NCI-H1105 (cell line): ENCODE data around the gene VPS29.
A peak's percentile ranks its signal among the peaks of the same experiment; 100 is the strongest.
"Not testable (repeated sequence)": the region's sequence is repeated elsewhere in the genome, so short reads cannot be mapped to it uniquely, and the experiment has no call there.

ENCODE experiments used
- DNase-seq: peaks from one replicate; lab custom pipeline; 2025; lab: John Stamatoyannopoulos, UW

VPS29 gene

GRCh38 chr12:110501752-110502738 lies at the start of gene VPS29, which contains the start of gene RAD9B:
Gene VPS29, minus strand, starts transcription at chr12:110502111. Its CDS starts 60 bp downstream, at chr12:110502051.
Gene RAD9B, plus strand, starts transcription at chr12:110502331. Its CDS starts 7 bp downstream, at chr12:110502338.
- peak; percentile 98 for DNase-seq

DNA sequence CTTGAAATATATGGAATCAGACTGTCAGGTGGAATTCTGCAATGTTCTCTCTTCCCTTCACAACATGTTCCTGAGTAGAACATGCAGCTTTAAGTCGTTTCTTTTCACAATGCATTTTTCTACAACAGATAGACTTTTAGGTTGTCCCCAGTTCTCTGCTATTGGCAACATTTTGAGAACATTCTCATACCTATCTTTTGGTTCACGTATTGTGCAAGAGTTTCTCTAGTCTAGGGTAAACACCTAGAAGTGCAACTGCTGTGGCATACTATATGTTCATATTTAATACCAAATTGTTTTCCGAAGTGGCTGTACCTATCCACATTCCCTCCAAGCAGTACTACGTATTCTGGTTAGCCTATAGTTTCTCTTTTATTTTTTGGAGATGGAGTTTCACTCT lies 49.1 kb upstream of the VPS29 start:
- DNase-seq, result no peak

DNA sequence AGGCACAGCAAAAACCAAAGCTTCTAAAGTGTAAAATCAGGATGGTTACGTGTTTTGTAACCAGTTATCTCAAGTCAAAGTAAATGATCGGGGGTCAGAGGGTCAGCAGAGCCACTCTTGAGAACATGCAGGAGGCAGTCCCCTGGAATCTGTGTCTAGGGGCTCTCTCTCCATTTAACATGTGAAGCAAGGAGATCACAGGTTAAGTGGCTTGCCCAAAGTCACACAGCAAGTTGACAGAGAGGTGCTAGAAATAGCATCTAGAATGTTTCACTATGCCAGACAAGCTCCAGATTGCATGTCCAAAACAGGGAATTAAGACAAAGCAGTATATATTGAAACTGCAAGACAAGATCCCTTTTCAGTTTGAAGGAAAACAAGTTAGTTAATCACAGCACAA lies 47.8 kb upstream of the VPS29 start:
- DNase-seq, result no peak

GRCh38 chr12:110548678-110549077 lies 46.8 kb upstream of the VPS29 start:
- DNase-seq, result no peak

- DNase-seq, result no peak
Measured at GRCh38 chr12:110547090-110547489, 45.2 kb upstream of the VPS29 start.

DNA sequence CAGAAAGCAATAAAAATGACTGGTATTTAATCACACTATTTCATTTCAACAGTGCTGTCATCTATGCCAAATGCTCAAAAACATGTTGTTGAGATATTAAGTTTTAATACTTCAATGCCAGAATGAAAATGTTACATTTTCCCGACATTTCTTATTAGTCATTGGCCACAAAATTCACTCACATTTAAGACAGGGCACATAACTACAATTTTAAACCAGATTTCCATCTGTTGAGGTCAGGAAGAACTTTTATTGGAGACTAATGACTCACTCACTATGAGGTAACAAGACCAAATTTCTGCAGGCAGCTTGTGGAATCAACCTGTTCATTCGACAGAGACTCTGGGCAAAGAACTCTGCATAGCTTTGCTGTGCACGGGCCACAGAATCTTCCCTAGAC lies 44.4 kb upstream of the VPS29 start:
- DNase-seq, result no peak

DNA sequence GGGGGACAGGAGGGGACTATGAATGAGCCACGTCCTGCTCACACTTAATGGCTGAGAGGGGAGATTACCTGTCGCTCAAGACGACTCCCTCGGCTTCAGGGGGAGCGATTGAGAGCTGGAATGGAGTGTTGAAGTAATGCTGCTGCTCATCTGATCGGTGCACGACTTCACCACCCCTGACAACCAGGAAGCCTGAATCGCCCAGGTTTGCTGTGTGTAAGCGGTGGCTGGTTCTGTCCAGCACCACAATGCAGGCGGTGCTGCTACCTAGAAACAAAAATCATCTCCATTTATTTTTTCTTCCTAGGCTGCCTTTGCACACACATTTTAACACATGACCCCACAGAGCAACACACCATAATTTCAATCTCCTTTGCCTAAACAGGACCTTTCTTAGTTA lies 43.9 kb upstream of the VPS29 start:
- DNase-seq, result no peak

DNA sequence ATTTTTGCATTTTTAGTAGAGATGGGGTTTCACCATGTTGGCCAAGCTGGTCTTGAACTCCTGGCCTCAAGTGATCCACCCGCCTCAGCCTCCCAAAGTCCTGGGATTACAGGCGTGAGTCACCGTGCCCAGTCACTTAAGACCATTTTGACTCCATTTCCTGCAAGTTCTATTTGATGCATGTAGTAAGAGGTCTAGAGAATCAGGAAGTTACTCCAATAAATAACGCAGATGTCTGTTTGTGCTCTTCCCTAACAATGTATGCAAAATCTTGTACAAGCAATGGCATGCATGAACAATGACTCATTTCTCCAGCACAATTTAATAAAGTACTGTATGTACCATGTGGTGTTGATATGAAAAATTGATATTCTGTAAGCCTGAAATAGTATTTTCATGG lies 43.3 kb upstream of the VPS29 start:
- DNase-seq, result not testable (repeated sequence)

GRCh38 chr12:110543965-110544364 lies 42.1 kb upstream of the VPS29 start:
- DNase-seq, result no peak

DNA sequence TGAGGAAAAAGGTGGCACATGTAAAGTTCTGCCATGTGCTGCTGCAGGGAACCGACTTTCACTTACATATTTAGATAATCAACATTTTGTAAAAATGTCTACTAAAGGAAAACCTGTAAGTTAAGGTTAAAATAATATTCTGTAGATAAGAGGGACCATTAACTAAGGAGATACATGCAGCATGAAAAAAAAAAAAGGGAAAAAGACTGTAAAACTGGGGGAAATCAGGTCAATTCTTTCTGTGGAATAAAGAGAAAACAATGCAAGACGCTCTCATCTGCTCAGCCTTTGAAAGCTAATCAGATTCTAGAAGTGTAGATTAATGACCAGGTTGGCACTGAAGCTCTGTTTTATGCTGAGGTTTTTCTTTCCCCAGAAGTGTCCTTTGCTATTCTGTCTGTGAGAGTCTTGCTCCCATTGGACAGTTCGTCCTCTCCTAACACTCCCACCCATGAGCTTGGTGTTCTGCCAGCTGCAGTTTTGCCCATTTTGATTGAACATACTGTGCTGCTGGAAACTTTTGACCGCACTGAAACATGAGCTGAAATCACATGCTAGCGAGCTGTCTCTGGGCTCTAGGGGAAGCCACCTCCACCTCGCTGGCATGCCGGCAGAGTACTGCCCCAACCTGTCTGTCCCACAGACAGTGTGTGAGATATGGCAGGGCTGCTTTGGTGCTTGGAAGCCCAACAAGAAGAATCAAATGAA lies 41.5 kb upstream of the VPS29 start:
- DNase-seq, result peak; percentile 45

GRCh38 chr12:110540048-110540447 lies 38.1 kb upstream of the VPS29 start:
- DNase-seq, result no peak

DNA sequence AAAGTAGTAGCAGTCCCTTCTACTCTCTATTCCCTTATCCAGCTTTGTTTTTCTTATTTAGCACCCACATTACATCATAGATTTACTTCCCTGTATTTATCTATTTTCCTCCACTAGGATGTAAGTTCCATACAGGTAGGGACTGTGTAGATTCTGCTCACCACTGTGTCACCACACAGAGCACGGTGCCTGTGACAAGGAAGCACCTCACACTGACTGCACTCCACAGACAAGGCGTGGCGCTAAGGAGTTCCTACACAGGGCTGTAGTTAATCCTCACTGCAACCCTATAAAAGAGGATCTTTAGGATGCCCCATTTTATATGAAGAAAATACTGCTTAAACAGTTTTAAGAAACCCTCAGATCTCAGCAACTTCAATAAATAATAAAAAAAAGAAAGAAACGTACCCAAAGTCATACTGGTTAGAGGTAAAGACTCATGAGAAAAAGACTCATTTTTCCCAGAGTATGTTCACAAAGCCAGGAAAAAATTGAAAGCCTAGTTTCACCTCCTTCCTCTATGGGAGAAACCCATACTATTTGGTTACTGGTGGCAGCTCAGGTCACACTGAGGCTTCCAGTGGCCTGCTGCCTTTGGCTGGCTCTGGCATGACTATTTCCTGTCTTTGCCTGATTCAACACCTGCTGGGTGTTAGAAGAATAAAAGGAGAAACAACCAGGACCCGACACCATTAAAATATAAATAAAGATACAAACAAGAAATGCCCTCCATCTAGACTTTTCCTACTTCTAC lies 37.1 kb upstream of the VPS29 start:
- DNase-seq, result no peak

DNA sequence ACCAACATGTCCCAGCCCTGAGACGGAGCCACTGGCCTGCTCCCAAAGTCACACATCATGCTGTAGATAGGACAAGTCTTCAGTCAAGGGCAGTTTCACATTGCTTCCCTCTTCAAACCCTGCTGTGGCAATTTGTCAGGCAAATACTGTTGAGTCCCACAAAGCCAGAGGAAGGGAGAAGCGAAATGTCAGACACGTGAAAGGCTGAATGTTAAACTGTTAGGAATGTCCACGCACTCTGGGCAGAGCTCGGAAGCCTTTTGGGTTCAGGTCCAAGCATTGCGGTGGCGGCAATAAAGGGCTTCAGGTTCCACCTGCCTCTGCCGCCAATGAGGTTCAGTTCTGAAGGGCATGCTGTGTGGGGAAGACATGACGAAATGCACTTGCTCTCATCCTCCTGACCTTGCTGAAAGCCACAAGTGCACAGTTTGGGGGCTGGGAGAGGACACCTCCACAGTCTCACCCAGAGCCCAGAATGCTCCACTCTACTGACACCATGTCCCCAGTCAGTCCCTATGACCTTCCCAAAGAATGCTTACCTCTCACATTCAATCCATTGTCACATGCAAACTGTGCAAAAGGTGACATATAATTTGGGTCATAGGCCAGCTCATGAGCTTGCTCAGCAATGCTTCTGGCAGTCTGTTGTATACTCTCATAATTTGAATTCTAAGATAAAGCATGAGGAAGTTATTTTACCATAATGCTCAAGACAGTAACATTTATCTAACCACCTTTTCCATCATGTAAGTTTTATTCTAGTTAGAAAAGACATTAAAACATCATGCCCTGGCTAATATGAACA lies 35.9 kb upstream of the VPS29 start:
- DNase-seq, result peak; percentile 54

- DNase-seq, result no peak
Measured at GRCh38 chr12:110536834-110537604, 35.1 kb upstream of the VPS29 start.

DNA sequence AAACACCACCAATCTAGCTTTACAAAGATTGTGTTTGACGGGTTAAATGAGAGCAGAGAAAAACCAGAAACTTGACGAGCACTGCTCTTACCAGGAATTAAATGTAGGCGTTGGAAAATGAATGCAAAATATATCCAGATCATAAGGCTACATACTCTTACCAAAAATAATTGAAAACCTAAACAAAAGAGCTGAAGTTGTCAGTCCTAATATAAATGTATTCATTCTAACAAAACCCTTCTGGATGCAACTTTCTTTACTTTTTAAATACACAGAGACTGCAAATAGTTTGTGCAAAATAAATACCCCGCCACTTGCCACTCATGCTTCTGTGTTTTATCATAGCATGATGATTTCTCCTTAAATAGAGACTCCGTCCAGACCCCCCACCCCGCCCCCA lies 32.9 kb upstream of the VPS29 start:
- no peak for DNase-seq

- DNase-seq, result no peak
Measured at GRCh38 chr12:110533607-110534006, 31.7 kb upstream of the VPS29 start.

DNA sequence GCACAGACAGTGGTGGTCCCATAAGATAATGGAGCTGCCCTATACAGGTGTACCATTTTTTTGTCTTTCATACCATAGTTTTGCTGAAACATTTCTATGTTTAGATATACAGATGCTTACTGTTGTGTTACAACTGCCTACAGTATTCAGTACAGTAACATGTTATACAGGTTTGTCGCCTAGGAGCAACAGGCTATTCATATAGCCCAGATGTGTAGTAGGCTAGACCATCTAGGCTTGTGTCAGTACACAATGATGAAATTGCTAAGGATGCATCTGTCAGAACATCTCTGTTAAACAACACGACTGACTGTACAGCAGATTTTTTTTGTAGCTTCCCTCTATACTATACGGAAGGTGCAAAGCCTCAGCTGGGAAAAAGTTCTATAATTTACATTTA lies 30.7 kb upstream of the VPS29 start:
- DNase-seq, result no peak

- no peak for DNase-seq
Measured at GRCh38 chr12:110531741-110532333, 29.9 kb upstream of the VPS29 start.

DNA sequence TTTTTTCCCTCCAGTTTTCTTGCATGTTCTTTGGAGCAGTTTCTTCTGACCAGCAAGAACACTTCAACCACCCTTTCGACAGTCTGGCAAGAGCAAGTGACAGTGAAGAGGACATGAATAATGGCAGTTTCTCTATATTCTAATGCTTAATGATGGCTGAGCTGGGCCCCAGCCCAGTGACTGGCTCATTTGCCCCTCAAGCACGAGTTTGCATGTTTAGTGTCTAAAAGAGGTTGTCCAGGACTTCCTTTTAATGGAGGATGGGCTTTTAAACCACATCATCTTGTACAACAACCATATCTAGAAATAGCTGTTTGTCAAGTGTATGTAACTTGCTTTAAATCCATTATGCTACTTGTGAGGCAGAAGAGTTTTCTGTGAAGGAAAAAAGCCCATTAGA lies 28.6 kb upstream of the VPS29 start:
- DNase-seq, result no peak

GRCh38 chr12:110528277-110528839 lies 26.4 kb upstream of the VPS29 start:
- DNase-seq, result no peak
